H9 (cell line): ENCODE results near the gene FGB. TPM values are rescaled to one million over a fixed set of nuclear protein-coding genes. Genes with fewer than 3 reads are reported as not detected.

Experiments used
- DNase-seq: peaks from one replicate; pipeline ENCODE4 v3.0.0-alpha.2; 2017
- H2AFZ ChIP-seq: one replicate; pipeline ENCODE4 v1.6.1; 2013; ENCODE audit warnings: mild to moderate bottlenecking, low read length, control low read depth, moderate library complexity
- H2AK5ac ChIP-seq: 2 replicates; pipeline ENCODE4 v1.6.1; 2013; ENCODE audit warnings: low read length, control low read depth, mixed read lengths; ENCODE audit not compliant: insufficient read length
- H2BK120ac ChIP-seq: one replicate; pipeline ENCODE4 v1.6.1; 2013; ENCODE audit warnings: low read depth, mild to moderate bottlenecking, low read length, control low read depth, inconsistent platforms; ENCODE audit not compliant: poor library complexity, severe bottlenecking
- H2BK12ac ChIP-seq: 2 replicates; pipeline ENCODE4 v1.6.1; 2013; ENCODE audit warnings: low read length, control low read depth, mixed read lengths, low read depth; ENCODE audit not compliant: insufficient read length
- H2BK15ac ChIP-seq: 2 replicates; pipeline ENCODE4 v1.6.1; 2013; ENCODE audit warnings: low read depth, low read length, control low read depth
- H2BK20ac ChIP-seq: one replicate; pipeline ENCODE4 v1.6.1; 2013; ENCODE audit warnings: low read depth, mild to moderate bottlenecking, low read length, control low read depth, inconsistent platforms; ENCODE audit not compliant: poor library complexity, severe bottlenecking
- H2BK5ac ChIP-seq: 2 replicates; pipeline ENCODE4 v1.6.1; 2013; ENCODE audit warnings: low read length, control low read depth, mixed read lengths; ENCODE audit not compliant: insufficient read length
- H3K14ac ChIP-seq: 2 replicates; pipeline ENCODE4 v1.6.1; 2013; ENCODE audit warnings: low read length, control low read depth; ENCODE audit not compliant: insufficient read depth
- H3K18ac ChIP-seq: 2 replicates; pipeline ENCODE4 v1.6.1; 2013; ENCODE audit warnings: low read depth, mild to moderate bottlenecking, mixed read lengths, low read length, control low read depth; ENCODE audit not compliant: insufficient read length
- H3K23ac ChIP-seq: 2 replicates; pipeline ENCODE4 v1.6.1; 2013; ENCODE audit warnings: low read length, control low read depth, mixed read lengths, low read depth; ENCODE audit not compliant: insufficient read length
- H3K23me2 ChIP-seq: 2 replicates; pipeline ENCODE4 v1.6.1; 2013; ENCODE audit warnings: low read depth, mild to moderate bottlenecking, mixed read lengths, low read length, control low read depth; ENCODE audit not compliant: insufficient read length, poor library complexity, severe bottlenecking
- H3K27ac ChIP-seq: 2 replicates; pipeline ENCODE4 v1.5.1; 2013; ENCODE audit warnings: low read length, control low read depth, mixed read lengths, low read depth; ENCODE audit not compliant: insufficient read length
- H3K27me3 ChIP-seq: 2 replicates; pipeline ENCODE4 v1.6.1; 2013; ENCODE audit warnings: low read length, control low read depth, inconsistent platforms; ENCODE audit not compliant: insufficient read depth
- H3K4ac ChIP-seq: 2 replicates; pipeline ENCODE4 v1.6.1; 2013; ENCODE audit warnings: low read depth, mild to moderate bottlenecking, control low read depth, inconsistent platforms, low read length, moderate library complexity
- H3K4me1 ChIP-seq: 2 replicates; pipeline ENCODE4 v1.6.1; 2013; ENCODE audit warnings: low read length, control low read depth, inconsistent platforms; ENCODE audit not compliant: insufficient read depth
- H3K4me2 ChIP-seq: 2 replicates; pipeline ENCODE4 v1.6.1; 2013; ENCODE audit warnings: low read length, control low read depth, mixed read lengths; ENCODE audit not compliant: insufficient read length, insufficient read depth
- H3K56ac ChIP-seq: 2 replicates; pipeline ENCODE4 v1.6.1; 2013; ENCODE audit warnings: low read depth, mild to moderate bottlenecking, mixed read lengths, low read length, control low read depth; ENCODE audit not compliant: insufficient read length
- H3K79me1 ChIP-seq: 2 replicates; pipeline ENCODE4 v1.6.1; 2013; ENCODE audit warnings: low read depth, mild to moderate bottlenecking, moderate library complexity, low read length, control low read depth, inconsistent platforms; ENCODE audit not compliant: insufficient read depth, poor library complexity, severe bottlenecking
- H3K79me2 ChIP-seq: 2 replicates; pipeline ENCODE4 v1.6.1; 2013; ENCODE audit warnings: low read length, control low read depth, inconsistent platforms; ENCODE audit not compliant: insufficient read depth
- H3K9ac ChIP-seq: 2 replicates; pipeline ENCODE4 v1.6.1; 2013; ENCODE audit warnings: low read length, control low read depth, mixed read lengths; ENCODE audit not compliant: insufficient read length; ENCODE audit errors: extremely low read depth
- H3K9me3 ChIP-seq: one replicate; pipeline ENCODE4 v1.6.1; 2013; ENCODE audit warnings: low read depth, low read length, inconsistent platforms; ENCODE audit not compliant: control insufficient read depth
- H3T11ph ChIP-seq: one replicate; pipeline ENCODE4 v1.6.1; 2013; ENCODE audit warnings: mild to moderate bottlenecking, low read length, control low read depth, inconsistent platforms
- H4K20me1 ChIP-seq: one replicate; pipeline ENCODE4 v1.6.1; 2013; ENCODE audit not compliant: control insufficient read depth, insufficient read length, insufficient read depth
- H4K5ac ChIP-seq: 2 replicates; pipeline ENCODE4 v1.6.1; 2013; ENCODE audit warnings: low read depth, mild to moderate bottlenecking, mixed read lengths, low read length, control low read depth; ENCODE audit not compliant: insufficient read length
- H4K8ac ChIP-seq: replicated peaks from 2 replicates; pipeline ENCODE4 v1.6.1; 2013; ENCODE audit warnings: low read length, control low read depth, mixed read lengths, low read depth; ENCODE audit not compliant: insufficient read length
- H4K91ac ChIP-seq: 2 replicates; pipeline ENCODE4 v1.6.1; 2013; ENCODE audit warnings: low read depth, mild to moderate bottlenecking, moderate library complexity, mixed read lengths, low read length, control low read depth; ENCODE audit not compliant: insufficient read length
- H3K27ac Mint-ChIP-seq, 3 experiments: 2 replicates in 2 of 3; 3 replicates in 1 of 3; pipeline ENCODE4 v1.8.0; 2020 to 2021; ENCODE audit warnings: mixed read lengths in 3 of 3, mild to moderate bottlenecking in 1 of 3, moderate library complexity in 1 of 3
- H3K27me3 Mint-ChIP-seq: 2 replicates; pipeline ENCODE4 v1.8.0; 2021; ENCODE audit warnings: low read depth, mild to moderate bottlenecking, moderate library complexity, mixed read lengths
- H3K36me3 Mint-ChIP-seq, 3 experiments: 2 replicates in 2 of 3; 3 replicates in 1 of 3; pipeline ENCODE4 v1.8.0; 2020 to 2021; ENCODE audit warnings: low read depth in 3 of 3, mixed read lengths in 3 of 3; ENCODE audit not compliant: insufficient read depth in 1 of 3
- H3K4me1 Mint-ChIP-seq, 2 experiments: 2 replicates each; pipeline ENCODE4 v1.8.0; 2020; ENCODE audit warnings: mixed read lengths in 2 of 2
- H3K4me3 Mint-ChIP-seq, 2 experiments: 2 replicates in 1 of 2; 3 replicates in 1 of 2; pipeline ENCODE4 v1.8.0; 2020 to 2021; ENCODE audit warnings: mild to moderate bottlenecking in 2 of 2, mixed read lengths in 2 of 2, moderate library complexity in 1 of 2
- H3K9me3 Mint-ChIP-seq, 2 experiments: 2 replicates in 1 of 2; 3 replicates in 1 of 2; pipeline ENCODE4 v1.8.0; 2020; ENCODE audit warnings: mild to moderate bottlenecking in 2 of 2, mixed read lengths in 2 of 2, moderate library complexity in 1 of 2
- CTCF ChIP-seq: fragments of 200-600 bp; sonication (generic); conservative IDR thresholded peaks from 3 replicates; pipeline ENCODE4 v1.8.0; 2021; ENCODE audit warnings: antibody characterized with exemption, mild to moderate bottlenecking
- WGBS: extraction: QIAGEN DNeasy Blood & Tissue Kit; methylation state at CpG from one replicate; pipeline ENCODE4 v1.1.7; 2013; ENCODE audit warnings: missing lambda C conversion rate, low lambda C conversion rate, mixed read lengths; ENCODE audit not compliant: insufficient read length; ENCODE audit errors: extremely low coverage; 5-methylcytosine and 5-hydroxymethylcytosine counted together
- total RNA-seq: library from RNA; stranded (reverse); gene quantifications from 2 replicates; pipeline ENCODE4 v1.2.1, GENCODE V29; 2021

Gene FGB
- total RNA-seq, 1 experiment from 2014 or later: not detected

GRCh38 chr4:154542271-154542879 is 20.4 kb upstream of the FGB start:
- H3K4me2 ChIP-seq: no peak overlapping the region
- H2AK5ac ChIP-seq: no peak overlapping the region
- no peak overlapping the region for H3K4ac ChIP-seq
- no peaks in the 10 kb centered on the region for H3K4me1 ChIP-seq
- H3K56ac ChIP-seq: no peak overlapping the region
- no peaks in the 10 kb centered on the region for H3K23me2 ChIP-seq
- no peak for DNase-seq
- H3K27ac ChIP-seq: no peak overlapping the region
- H2BK120ac ChIP-seq: no peak overlapping the region
- no peaks in the 10 kb centered on the region for H3K79me2 ChIP-seq
- no peak overlapping the region for H4K5ac ChIP-seq
- H3T11ph ChIP-seq: no peak overlapping the region
- H2BK20ac ChIP-seq: no peak overlapping the region
- H4K91ac ChIP-seq: no peak overlapping the region
- no peak overlapping the region for H2BK15ac ChIP-seq
- no peaks in the 10 kb centered on the region for H4K20me1 ChIP-seq
- Mint-ChIP-seq H3K4me3 (no peak overlapping the region), H3K9me3 (no peaks in the 10 kb centered on the region; a peak in 1 of 5 replicates), H3K36me3 (peaks cover 35 to 80% (median 71%) of the 10 kb centered on the region in 3 experiments; a peak in 6 of 7 replicates), H3K27me3 (no peaks in the 10 kb centered on the region), H3K27ac (no peak overlapping the region), H3K4me1 (no peaks in the 10 kb centered on the region)
- no peak overlapping the region for H2AFZ ChIP-seq
- no peaks in the 10 kb centered on the region for H3K27me3 ChIP-seq
- no peak overlapping the region for H2BK5ac ChIP-seq
- H3K79me1 ChIP-seq: no peaks in the 10 kb centered on the region
- H2BK12ac ChIP-seq: no peak overlapping the region
- H4K8ac ChIP-seq: no peak overlapping the region
- no peak for TF ChIP-seq CTCF
- no peak overlapping the region for H3K14ac ChIP-seq
- no peak overlapping the region for H3K23ac ChIP-seq
- H3K9ac ChIP-seq: no peak overlapping the region
- WGBS: no CpG with 5 or more reads among the region's 4 CpGs
- H3K9me3 ChIP-seq: no peaks in the 10 kb centered on the region
- H3K18ac ChIP-seq: no peak overlapping the region
